Measurements from ENCODE around the gene HCN1.
"Not testable (repeated sequence)": the region's sequence is repeated elsewhere in the genome, so short reads cannot be mapped to it uniquely, and the experiment has no call there.

Gene HCN1

DNA sequence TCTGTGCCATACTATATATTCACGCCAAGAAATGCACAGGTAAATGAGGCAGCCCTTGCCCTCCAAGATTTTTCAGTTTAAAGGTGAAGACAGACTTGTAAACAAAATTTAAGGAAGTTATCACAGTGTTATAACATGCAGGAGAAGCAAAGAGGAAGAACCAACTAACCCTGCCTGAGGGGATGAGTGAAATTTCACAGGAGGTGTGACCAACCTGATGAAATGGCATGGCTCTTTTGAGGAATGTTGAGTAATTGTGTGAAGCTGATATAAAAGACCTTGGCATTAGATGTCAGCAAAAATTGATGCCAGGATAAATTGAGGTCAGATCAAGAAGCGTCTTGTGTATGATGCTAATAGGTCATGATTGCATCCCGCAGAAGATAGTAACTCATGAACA is 86.5 kb downstream of the HCN1 start:
- no peak for DNase-seq

DNA sequence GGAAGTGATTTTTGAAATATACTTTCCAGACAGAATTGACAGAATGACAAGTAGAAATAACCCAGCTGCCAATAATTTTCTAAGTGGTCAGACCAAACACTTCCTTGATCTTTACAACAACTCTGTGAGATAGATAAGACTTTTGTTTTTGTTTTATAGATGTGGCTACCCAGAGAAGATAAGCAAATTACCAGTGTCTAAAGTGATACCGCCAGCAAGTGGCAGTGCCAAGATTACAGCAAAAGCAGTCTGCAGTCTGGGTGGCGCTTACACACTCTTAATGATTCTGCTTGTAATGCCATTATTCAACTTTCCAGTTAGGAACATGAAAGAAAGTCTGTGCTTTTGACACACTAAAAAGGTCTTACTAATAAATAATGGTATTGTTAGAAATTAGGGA is 92.1 kb downstream of the HCN1 start:
- DNase-seq = no peak

DNA sequence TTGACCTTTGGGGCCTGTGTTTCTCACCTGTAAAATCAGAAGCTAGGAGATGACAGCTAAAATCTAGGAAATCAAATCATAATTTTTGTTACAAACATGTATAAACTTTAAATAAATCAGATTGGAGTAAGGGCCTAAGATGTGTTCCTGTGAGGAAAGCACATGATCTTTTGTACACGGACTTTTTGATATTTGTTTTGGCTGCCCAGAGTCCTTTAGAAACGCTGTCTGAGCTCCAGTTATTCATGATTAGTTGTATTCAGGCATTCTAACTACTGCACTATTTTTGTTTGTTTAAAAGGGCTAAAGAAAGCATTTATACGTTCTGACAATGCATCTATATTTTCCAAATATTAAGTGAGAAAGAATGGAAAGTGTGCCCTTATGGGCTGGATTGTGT is 94.8 kb downstream of the HCN1 start:
- DNase-seq = no peak

DNA sequence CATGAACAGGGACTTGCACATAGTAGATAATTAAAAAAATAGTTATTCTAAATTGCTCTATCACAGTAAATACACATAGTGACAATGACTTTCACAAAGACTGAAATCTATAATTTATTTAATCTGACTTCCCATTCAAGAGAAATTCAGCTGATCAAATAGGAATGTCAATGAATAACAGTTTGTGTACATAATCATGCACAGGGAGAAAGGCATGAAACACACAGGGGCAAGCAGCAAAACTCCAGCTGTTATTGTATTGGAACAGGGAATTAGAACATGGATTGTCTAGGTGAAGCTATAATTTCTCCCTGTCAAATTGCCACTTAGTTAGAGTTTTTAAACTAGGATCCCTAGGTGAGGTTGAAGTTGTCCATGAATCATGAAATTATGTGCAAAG is 99.9 kb downstream of the HCN1 start:
- no peak for DNase-seq

DNA sequence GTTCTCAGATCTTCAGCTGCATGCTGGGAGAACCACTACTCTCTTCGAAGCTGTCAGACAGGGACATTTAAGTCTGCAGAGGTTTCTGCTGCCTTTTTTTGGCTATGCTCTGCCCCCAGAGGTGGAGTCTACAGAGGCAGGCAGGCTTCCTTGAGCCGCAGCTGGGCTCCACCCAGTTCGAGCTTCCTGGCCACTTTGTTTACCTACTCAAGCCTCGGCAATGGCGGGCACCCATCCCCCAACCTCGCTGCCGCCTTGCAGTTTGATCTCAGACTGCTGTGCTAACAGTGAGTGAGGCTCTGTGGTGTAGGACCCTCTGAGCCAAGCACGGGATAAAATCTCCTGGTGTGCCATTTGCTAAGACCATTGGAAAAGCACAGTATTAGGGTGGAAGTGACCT is 110.2 kb downstream of the HCN1 start:
- DNase-seq = not testable (repeated sequence)

DNA sequence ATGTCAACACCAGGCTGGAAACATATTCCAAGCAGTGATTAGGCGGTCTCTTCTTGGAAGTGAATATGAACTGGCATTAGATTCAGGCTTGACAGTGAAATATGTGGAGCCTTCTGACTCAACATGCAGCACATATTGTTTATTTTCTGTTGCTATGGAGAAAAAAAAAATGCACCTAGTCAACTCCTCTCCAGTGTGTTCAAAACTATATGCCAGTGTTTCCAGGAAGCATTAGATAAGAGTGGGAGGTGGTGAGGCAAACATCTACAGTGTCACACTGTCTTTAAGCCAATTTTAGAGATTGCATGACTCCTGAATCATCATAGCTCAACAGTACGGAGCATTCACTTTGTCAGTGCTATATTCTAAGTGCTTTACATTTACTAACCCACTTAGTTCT is 117.9 kb downstream of the HCN1 start:
- no peak for DNase-seq

DNA sequence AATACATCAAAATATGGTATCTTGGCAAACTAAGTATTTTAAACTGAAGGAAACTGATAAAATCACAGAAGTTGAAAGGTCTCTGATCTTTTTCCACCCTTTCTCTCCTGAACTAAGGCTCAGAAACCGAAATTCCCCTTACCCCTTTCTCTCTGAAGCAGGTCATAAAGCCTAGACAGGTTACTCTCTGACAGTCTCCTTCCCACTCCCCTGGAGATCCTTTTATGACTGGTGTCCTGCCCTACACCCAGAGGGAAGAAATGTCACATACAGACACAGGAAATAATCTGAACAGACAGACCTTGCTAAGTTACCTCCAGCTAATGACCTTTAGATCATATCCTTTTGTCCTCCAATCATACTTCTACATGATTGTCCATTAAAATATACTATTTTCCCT is 127.4 kb downstream of the HCN1 start:
- DNase-seq = no peak

DNA sequence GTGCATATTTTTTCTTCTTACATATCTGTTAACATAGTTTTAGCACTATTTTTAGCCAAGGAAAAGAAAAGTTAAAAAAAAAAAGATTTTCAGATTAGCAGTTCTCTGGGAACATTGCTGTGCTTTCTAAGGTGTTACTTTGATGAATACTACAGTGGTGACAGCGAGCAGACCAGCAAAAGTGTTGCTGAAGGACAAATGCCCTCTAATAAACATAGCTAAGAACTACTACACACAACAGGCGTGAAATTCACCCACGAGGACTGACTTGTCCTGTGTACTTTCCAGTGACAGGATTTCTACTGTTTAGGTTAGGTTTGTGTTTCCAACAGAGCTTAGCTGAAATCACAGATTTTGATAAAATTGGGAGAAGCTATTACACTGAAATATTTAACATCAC is 153.8 kb downstream of the HCN1 start:
- DNase-seq = no peak

DNA sequence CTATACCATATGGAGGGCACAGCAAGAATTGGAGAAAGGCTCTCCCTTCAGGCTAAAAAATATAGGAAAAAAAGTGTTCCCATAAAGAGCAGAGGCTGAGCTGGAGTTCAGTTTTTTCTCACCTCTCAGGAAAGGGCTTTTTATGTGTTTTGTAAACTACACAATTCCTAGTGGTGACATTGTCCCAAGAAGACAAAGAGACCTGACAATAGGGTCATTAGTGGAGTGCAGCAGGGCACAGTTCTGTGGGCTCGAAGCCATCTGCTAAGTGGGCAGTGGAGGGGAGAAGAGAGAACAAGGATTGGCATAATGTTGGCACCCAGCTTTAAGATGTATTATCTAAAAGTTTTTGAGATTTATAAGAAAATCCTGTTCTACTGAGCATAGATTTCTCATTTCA is 162.5 kb downstream of the HCN1 start:
- no peak for DNase-seq

DNA sequence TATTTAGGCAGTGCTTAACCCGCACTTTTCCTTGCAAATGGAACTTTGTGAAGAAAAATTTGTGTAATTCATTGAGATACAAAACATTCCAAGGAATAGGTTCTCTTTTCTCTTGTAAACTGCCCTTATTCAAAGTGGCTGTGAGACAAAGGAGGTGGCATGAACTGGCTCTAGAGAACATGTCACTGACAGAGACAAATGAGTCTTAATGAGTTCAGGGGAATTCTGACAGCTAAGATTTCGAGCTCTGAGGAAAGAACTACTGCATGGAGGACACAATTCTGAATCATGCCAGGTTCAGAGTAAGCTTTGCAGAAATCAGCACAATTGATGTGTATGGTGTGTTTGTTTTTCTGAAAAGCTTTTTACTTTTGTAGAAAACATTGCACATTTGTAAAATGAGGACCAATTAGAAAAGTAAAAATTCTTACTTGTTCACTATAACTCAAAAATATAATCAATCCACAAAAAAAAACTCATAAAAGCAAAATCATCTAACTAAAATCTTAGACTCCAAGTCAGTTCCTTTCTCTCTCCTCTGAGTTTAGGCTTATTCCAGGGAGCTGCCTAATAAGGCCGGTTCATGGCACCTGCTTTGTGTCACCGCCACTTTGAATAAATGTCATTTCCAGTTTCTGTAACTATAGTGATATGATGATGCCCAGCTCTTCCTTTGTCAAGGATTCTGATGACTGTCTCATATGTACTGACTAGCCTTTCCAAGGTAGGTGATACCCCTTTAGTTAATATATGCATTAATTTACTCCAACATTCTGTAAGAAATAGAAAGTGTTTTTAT is 163.2 kb downstream of the HCN1 start:
- DNase-seq = peak; percentile 61

DNA sequence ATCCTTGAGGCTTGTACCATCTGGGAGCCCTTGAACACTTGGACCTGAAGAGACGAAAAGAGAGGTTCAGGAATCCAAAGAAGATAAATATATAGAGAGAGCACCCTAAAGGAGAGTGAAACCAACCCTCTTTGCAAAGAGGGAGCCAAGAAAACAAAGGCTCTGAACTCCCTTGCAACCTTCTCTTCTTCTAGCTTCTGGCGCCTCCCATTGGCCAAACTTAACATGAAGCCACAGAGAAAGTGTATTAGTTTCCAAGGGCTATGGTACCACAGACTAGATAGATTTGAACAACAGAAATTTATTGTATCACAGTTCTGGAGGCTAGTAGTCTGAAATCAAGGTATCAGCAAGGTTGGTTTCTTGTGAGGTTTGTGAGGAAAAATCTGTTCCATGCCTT is 175.1 kb downstream of the HCN1 start:
- peak; percentile 29 for DNase-seq

DNA sequence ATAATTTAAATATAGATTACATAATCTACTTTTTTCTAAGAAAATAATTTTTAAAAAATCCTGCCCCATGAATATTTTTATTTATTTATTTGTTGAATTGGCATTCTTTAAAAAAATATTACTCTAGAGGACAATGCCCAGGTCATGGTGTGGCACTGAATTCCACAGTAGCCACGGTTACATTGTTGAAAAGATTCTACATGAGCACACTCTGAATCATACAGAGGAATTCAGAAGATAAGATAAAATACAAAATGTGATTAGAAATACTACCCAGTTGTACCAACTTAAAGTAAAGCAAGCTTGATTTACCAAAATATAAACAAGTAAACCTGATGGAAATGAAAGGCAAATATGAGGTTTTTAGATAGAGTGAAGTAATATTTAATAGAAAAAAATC is 183.7 kb downstream of the HCN1 start:
- no peak for DNase-seq

DNA sequence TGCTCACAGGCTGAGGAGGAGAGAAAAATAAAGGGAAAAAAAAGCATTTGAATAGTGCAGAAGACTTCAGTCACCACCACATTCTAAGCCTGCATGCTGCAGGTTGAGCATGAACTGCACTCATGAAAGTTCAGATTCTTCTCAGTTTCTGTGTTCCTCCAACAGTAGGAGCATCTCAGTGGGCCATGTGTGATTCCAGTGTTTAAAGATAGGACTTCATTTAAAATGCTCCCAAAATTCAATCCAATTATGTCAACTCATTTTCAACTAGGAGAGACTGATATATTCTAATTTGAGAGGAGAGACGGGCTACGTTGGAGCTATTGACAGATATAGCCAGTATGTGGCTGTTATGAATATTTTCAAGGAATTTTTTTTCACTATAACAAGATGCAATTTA is 186.8 kb downstream of the HCN1 start:
- no peak for DNase-seq

DNA sequence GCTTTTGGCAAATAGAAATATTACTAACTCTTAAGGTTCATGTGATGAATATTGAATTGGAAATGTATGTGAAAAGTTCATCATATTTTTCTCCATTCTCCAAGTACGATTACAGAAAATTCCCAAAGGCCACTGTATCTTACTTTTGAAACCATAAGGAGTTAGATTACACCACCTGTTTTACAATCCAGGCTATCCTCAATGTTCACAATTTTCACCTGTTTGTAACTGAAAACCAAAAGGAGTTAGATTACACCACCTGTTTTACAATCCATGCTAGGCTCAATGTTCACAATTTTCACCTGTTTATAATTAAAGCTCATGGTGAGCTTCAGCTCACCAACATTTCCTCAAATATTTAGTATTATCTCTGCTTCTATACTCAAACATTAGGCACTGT is 188.0 kb downstream of the HCN1 start:
- peak; percentile 39 for DNase-seq

DNA sequence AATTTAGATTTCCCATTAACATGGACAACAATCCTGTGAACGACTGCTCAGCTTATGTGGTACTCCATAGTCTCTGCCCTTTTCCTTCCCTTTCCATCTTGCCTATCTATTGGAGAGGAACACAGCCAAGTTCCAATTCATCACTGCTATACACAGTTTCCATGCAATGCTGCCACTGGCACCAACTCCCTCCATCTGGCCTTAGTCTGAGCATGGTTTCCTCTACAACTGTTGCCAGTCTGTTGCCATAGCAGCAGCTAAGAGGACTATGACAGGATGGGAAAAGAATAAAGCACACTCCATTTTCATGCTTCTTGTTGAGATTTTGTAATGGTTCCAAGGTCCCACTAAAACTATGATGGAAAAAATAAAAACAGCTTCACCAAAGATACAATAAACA is 189.0 kb downstream of the HCN1 start:
- DNase-seq = peak; percentile 97

DNA sequence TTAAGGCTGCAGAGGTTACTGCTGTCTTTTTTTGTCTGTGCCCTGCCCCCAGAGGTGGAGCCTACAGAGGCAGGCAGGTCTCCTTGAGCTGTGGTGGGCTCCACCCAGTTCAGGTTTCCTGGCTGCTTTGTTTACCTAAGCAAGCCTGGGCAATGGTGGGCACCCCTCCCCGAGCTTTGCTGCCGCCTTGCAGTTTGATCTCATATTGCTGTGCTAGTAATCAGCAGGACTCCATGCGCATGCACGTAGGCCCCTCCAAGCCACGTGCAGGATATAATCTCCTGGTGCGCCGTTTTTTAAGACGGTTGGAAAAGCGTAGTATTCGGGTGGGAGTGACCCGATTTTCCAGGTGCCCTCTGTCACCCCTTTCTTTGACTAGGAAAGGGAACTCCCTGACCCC is 197.2 kb downstream of the HCN1 start:
- DNase-seq = not testable (repeated sequence)

DNA sequence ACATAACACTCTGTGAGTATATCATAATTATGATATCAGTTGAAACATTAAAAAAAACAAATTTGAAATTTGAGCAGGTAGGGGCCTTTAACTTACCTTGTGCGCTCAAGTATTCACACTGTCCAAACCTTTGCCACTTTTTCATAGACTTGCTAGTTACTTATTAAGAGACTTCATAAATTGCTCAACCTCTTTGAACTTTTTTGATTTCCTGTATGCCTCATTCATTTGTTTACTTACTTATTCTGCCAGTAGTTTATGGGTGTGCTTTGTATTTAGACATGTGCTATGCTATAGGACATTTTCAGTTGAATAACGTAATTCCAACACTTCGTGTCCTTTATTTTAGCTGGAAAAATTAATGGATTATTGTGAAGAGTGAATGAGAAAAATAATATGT is 204.8 kb downstream of the HCN1 start:
- no peak for DNase-seq

DNA sequence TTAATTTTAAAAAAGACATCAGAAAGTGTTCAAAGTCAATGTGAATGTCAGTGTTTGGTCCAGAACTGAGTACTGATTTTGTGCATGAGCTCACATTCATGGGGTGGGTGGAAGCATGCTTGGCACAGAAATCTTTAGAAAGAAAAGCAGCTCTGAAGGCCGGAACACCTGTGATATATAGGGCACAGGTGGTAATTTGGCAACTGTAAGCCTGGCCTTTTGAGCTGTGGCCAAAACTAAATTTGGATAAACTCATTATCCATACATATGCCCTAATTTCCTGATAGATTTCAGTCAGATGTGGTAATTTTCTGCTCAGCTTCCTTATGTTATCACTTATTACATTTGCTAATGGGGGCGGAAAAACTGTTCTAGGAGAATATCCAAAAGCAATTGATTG is 211.4 kb downstream of the HCN1 start:
- DNase-seq = no peak

DNA sequence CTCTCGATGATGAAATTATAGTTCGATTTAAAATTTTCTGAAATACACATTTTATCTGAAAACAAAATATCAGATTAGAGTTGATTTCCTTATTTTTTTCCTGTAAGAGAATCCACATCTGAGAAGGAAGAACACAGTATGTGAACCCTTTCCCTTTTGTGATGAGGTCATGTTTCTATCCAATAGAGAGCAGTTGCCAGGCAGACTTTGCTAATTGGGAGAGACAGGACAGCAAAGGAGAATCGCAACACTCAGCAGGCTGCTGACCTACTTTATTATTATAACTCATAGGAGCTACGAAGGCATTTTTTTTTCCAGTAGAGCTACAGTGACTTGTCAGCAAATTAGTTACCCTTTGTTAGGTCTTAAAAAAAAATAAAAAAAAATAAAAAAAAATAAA is 242.1 kb downstream of the HCN1 start:
- no peak for DNase-seq

DNA sequence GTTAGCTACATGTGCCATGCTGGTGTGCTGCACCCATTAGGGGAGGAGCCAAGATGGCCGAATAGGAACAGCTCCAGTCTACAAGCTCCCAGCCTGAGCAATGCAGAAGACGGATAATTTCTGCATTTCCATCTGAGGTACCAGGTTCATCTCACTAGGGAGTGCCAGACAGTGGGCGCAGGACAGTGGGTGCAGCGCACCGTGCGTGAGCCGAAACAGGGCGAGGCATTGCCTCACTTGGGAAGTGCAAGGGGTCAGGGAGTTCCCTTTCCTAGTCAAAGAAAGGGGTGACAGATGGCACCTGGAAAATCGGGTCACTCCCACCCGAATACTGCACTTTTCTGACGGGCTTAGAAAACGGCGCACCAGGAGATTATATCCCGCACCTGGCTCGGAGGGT is 251.3 kb downstream of the HCN1 start:
- DNase-seq = not testable (repeated sequence)

DNA sequence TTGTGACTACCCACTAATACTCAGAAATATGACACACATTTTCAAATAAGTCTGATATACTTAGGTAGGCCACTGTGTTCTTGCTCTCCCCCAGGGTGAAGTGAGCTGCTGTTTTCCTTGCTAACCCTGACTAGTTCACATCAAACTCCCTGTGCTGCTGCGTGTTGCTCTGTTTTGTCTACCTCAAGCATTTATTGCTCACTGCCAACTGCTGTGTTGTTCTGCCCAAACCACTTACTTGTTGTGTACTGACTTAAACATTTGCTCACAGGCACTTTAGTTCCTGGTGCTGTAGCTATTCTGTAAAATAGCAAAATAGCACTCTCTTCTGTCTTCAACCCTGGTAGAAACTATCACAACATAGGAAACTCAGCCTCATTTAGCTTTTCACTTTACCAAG is 255.7 kb downstream of the HCN1 start:
- no peak for DNase-seq

DNA sequence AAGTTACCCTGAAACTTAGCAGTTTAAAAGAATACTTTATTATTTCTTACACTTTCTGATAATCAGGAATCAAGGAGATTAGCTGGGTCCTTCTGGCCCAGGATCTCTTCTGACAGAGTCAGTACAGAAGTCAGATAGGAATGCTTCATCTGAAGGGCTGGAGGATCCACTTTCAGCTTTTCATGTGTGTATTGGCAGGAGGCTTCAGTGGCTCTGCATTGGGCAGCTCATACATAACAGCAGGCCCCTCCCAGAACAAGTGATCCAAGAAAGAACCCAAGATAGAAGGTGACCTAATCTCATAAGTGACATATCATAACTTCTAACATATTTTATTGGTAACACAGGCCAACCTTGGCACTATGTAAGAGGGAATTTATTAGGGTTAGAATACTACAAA is 258.4 kb downstream of the HCN1 start:
- no peak for DNase-seq

DNA sequence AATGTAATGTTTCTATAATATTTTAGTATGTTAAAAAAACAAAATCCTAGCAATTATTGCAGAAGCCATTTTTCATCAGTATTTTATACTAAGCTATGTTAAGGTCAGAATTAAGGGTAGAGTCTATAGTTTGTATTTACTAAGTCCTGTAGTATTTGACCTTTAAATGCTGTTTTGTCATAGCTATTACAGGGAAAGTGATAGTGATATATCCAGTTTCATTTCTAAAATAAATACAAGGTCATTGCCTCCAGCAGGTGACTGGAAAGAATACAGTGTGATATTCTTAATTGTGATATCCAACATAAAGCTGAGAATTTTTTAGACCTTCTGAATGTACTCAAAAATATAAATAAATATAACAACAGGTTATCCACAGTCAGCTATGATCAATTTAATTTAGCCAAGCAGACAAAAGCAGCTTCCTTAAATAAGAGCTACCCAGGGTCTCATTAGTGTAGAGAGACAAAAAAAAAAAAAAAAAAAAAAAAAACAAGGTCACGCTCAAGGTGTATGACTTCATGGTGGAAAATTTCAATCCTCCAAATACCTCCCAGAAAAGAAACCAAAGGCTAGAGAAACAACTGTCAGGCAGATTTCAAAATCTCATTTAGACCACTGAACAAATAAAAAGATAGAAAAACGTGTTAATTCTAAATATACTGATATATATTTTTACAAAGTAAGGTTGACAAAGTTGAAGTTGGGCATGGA is 278.7 kb downstream of the HCN1 start:
- DNase-seq = no peak

DNA sequence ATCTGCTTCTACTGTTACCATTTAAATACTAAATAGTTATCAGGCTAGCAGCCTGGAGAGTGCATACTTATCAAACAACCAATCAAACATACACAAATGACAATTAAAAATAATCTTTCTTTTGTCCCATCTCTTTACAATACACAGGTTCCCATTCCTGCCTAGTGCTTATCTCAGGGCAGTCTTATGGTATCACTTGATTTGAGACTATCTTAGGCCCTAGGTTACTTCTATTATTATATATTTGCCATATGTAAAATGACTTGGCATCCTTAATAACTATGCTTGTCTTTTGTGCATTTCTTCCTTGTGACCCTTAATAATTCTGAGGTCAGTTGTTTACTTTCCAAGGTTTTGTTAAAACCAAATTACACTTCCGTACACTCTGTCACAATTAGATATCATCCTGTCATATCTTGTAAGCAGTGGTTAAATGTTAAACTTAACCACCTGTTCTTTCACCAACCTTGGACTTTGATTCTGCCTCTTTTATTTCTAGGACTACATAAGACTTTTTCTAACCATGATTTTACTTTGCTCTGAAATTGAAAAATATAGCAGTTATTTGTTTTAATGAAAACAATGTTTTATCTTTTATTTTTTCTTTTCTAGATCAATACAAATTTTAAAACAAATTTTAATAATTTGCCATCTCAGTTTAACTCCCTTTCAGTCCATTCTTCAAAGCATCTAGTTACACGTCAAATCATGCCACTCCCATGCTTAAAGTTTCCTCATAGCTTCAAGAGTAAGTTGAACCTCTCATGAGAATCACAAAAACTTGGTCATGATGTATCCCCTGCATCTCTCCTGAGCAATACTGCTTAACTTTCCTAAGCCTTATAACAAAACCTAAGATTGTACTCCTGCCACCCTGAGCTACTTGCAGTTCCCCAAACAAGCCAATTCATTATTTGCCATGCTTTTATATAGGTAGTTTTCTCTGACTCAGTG is 281.3 kb downstream of the HCN1 start:
- no peak for DNase-seq
